Panc1 (cell line): Measurements from ENCODE around the gene LRRC56. TPM values are rescaled to one million over a fixed set of nuclear protein-coding genes. Genes with fewer than 3 reads are reported as not detected.

Experiments used
- ATAC-seq: fragments of 200-7000 bp; cut with Tn5 transposase; 2 replicates; pipeline ENCODE4 v1.9.1; 2020; ENCODE audit warnings: mild to moderate bottlenecking, moderate library complexity
- BruUV-seq: library from RNA; stranded (reverse); fragments of 400-500 nt; replicated peaks from 2 replicates; lab custom pipeline; 2021; lab: Mats Ljungman, UMichigan
- CTCF ChIA-PET: fragments of 300-600 bp; sonication (Branson Sonifier 250); formaldehyde crosslinking; loops from one replicate; lab custom pipeline; 2022; ENCODE audit warnings: antibody characterized with exemption; lab: Charles Lee
- POLR2A ChIA-PET: fragments of 300-600 bp; sonication (Branson Sonifier 250); formaldehyde crosslinking; loops from one replicate; lab custom pipeline; 2022; ENCODE audit warnings: antibody characterized with exemption; lab: Charles Lee
- DNase-seq: peaks from one replicate; pipeline ENCODE4 v3.0.0-alpha.2; 2010; ENCODE audit warnings: low read depth, low spot score
- H3K27ac ChIP-seq: 2 replicates; pipeline ENCODE4 v1.5.1; 2011; ENCODE audit warnings: mild to moderate bottlenecking, low read length, inconsistent platforms
- H3K27me3 ChIP-seq: fragments of 200-500 bp; sonication (Bioruptor generic); 2 replicates; pipeline ENCODE4 v1.6.0; 2014; ENCODE audit warnings: low read length, inconsistent platforms; ENCODE audit not compliant: control insufficient read depth, insufficient read depth
- H3K36me3 ChIP-seq: fragments of 200-500 bp; sonication (Bioruptor generic); 2 replicates; pipeline ENCODE4 v1.5.1; 2014; ENCODE audit warnings: inconsistent platforms, mild to moderate bottlenecking, low read length, moderate library complexity; ENCODE audit not compliant: control insufficient read depth, insufficient read depth
- H3K4me1 ChIP-seq: 2 replicates; pipeline ENCODE4 v1.5.1; 2011; ENCODE audit warnings: inconsistent platforms, mild to moderate bottlenecking, low read length, moderate library complexity; ENCODE audit not compliant: control insufficient read depth, insufficient read depth
- H3K4me3 ChIP-seq, 2 experiments: 2 replicates each; pipeline ENCODE4 v1.5.1; 2011 to 2012; ENCODE audit warnings: low read depth in 2 of 2, low read length in 2 of 2, mild to moderate bottlenecking in 2 of 2, inconsistent platforms in 1 of 2, moderate library complexity in 1 of 2
- H3K9me3 ChIP-seq: fragments of 200-500 bp; sonication (Bioruptor generic); 2 replicates; pipeline ENCODE4 v1.5.1; 2014; ENCODE audit warnings: low read depth, mild to moderate bottlenecking, inconsistent platforms, low read length, moderate library complexity; ENCODE audit not compliant: control insufficient read depth, insufficient read depth
- POLR2AphosphoS5 ChIP-seq: IDR thresholded peaks from 2 replicates; pipeline ENCODE4 v1.6.1; 2012; ENCODE audit warnings: mild to moderate bottlenecking, low read depth, low read length, moderate library complexity
- SIN3A ChIP-seq: IDR thresholded peaks from 2 replicates; pipeline ENCODE4 v1.6.1; 2012; ENCODE audit warnings: low read depth, mild to moderate bottlenecking, low read length, moderate library complexity, borderline replicate concordance; ENCODE audit not compliant: insufficient read depth
- TCF7L2 ChIP-seq: IDR thresholded peaks from 2 replicates; pipeline ENCODE4 v1.6.1; 2011; ENCODE audit warnings: mild to moderate bottlenecking, low read depth, low read length, inconsistent platforms
- in situ Hi-C: cut with HindIII; loops from 2 replicates; pipeline ENCODE4 v1.10.0; 2016; ENCODE audit warnings: low sequenced_read_pairs, low pct_unique_long_range_greater_than_20kb
- intact Hi-C: fragments of 100-400 bp; cut with micrococcal nuclease; formaldehyde crosslinking; loops from one replicate; pipeline ENCODE4 v1.10.0; 2022; ENCODE audit not compliant: unreplicated experiment
- total RNA-seq: library from RNA; stranded (reverse); gene quantifications from one replicate; pipeline ENCODE4 v1.2.1, GENCODE V29; 2021; ENCODE audit not compliant: unreplicated experiment
- TF ChIP-seq, protein P1 (sequence below), 2 experiments: IDR thresholded peaks; 2 replicates each; pipeline ENCODE4 v1.6.1; 2011 to 2012; ENCODE audit warnings: low read depth in 2 of 2, control low read depth in 1 of 2, low read length in 1 of 2, mild to moderate bottlenecking in 1 of 2, moderate library complexity in 1 of 2; ENCODE audit not compliant: insufficient read depth in 1 of 2
- TF ChIP-seq, protein P2 (sequence below): fragments of 450-650 bp; IDR thresholded peaks from 2 replicates; pipeline ENCODE4 v1.5.1; 2017; ENCODE audit warnings: mild to moderate bottlenecking

LRRC56 gene
- total RNA-seq, 1 experiment from 2014 or later: 9.8 TPM

DNA sequence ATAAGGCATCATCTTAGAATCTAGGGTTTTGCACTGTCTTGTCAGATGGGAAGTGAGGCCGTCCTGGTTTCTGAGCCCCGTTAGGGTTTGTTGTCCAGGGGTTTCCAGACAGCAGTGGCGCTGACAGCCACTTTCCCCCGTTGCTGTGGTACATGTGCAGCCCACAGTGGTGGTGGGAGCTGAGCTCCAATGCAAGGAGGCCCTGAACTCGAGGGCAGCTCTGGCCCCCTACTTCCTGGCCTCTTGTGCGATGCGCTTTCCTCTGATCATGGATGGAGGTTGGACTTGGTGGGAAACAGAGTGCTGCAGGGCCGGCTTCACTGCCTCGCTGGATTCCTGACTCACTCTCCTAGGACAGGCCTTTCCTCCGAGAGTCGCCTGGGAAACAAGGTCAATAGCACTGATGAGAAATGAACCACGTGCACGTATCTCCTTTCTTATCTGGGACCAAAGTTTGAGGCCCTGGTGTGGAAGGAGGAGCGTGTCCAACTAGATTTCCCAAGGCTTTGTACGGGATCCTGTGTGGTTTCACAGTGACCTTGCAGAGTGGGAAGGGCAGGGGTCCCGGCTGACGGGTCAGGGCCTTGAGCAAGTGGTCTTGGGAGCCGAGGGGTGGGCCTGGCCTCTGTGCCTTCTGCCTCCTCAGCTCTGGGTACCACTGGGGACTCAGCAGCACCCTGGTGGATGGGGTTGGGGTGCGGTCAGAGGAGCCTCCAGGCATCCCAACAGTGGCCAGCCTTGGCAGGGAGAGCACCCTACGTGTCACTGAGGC is 42.7 kb downstream of the LRRC56 start:
- H3K9me3 ChIP-seq: no peaks in the 10 kb centered on the region
- no peaks in the 10 kb centered on the region for H3K27me3 ChIP-seq
- POLR2A ChIA-PET: interaction anchor here (0.6 kb wide), 1 partner anchor 11 kb away, joined by 11 read pairs; no protein-coding TSS in a partner anchor
- H3K4me3 ChIP-seq: no peak overlapping the region
- DNase-seq (no peak), ATAC-seq (no peak)
- H3K27ac ChIP-seq: no peak overlapping the region
- CTCF ChIA-PET: no interaction called here
- TSS peak; percentile 4 for BruUV-seq
- peaks cover 23% of the 10 kb centered on the region for H3K4me1 ChIP-seq
- intact Hi-C loops (no loop called here), in situ Hi-C loops (no loop called here)
- peaks cover 8% of the 10 kb centered on the region; the same call in 1 of the 2 replicates for H3K36me3 ChIP-seq
- TF ChIP-seq, protein P1, sequence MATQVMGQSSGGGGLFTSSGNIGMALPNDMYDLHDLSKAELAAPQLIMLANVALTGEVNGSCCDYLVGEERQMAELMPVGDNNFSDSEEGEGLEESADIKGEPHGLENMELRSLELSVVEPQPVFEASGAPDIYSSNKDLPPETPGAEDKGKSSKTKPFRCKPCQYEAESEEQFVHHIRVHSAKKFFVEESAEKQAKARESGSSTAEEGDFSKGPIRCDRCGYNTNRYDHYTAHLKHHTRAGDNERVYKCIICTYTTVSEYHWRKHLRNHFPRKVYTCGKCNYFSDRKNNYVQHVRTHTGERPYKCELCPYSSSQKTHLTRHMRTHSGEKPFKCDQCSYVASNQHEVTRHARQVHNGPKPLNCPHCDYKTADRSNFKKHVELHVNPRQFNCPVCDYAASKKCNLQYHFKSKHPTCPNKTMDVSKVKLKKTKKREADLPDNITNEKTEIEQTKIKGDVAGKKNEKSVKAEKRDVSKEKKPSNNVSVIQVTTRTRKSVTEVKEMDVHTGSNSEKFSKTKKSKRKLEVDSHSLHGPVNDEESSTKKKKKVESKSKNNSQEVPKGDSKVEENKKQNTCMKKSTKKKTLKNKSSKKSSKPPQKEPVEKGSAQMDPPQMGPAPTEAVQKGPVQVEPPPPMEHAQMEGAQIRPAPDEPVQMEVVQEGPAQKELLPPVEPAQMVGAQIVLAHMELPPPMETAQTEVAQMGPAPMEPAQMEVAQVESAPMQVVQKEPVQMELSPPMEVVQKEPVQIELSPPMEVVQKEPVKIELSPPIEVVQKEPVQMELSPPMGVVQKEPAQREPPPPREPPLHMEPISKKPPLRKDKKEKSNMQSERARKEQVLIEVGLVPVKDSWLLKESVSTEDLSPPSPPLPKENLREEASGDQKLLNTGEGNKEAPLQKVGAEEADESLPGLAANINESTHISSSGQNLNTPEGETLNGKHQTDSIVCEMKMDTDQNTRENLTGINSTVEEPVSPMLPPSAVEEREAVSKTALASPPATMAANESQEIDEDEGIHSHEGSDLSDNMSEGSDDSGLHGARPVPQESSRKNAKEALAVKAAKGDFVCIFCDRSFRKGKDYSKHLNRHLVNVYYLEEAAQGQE (IDR thresholded peaks at IDR 0.05; ENCODE audit: insufficient read depth in 1 of 2, low read depth in 2 of 2, low read length in 1 of 2): no peak
- TF ChIP-seq TCF7L2: no peak
- TF ChIP-seq, protein P2, sequence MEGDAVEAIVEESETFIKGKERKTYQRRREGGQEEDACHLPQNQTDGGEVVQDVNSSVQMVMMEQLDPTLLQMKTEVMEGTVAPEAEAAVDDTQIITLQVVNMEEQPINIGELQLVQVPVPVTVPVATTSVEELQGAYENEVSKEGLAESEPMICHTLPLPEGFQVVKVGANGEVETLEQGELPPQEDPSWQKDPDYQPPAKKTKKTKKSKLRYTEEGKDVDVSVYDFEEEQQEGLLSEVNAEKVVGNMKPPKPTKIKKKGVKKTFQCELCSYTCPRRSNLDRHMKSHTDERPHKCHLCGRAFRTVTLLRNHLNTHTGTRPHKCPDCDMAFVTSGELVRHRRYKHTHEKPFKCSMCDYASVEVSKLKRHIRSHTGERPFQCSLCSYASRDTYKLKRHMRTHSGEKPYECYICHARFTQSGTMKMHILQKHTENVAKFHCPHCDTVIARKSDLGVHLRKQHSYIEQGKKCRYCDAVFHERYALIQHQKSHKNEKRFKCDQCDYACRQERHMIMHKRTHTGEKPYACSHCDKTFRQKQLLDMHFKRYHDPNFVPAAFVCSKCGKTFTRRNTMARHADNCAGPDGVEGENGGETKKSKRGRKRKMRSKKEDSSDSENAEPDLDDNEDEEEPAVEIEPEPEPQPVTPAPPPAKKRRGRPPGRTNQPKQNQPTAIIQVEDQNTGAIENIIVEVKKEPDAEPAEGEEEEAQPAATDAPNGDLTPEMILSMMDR: no peak
- TF ChIP-seq SIN3A: no peak
- no peak for TF ChIP-seq POLR2AphosphoS5

DNA sequence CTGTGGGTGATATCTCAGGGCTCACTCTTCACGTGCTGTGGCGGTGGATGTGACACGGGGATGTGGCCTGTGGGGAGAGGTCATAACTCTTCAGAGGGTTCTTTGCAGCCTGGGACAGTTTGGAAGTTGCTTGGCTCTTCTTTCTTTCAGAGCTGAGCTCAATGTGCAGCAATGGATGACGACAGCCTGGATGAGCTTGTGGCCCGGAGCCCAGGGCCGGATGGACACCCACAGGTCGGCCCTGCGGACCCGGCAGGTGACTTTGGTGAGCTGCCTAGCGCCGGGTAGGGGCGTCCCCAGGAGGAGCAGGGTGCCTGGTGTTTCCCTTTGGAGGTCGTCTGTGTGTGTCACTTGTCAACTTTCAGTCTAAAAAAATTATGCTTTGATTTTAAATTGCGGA is 44.0 kb downstream of the LRRC56 start:
- Histone ChIP-seq H3K36me3 (peaks cover 8% of the 10 kb centered on the region; the same call in 1 of the 2 replicates), H3K4me1 (peaks cover 22% of the 10 kb centered on the region), H3K27me3 (no peaks in the 10 kb centered on the region), H3K27ac (no peak overlapping the region), H3K9me3 (no peaks in the 10 kb centered on the region), H3K4me3 (no peak overlapping the region)
- BruUV-seq: no TSS peak
- no peak for TF ChIP-seq POLR2AphosphoS5
- no peak for TF ChIP-seq TCF7L2
- no peak for TF ChIP-seq SIN3A
- TF ChIP-seq, protein P1 (IDR thresholded peaks at IDR 0.05; ENCODE audit: insufficient read depth in 1 of 2, low read depth in 2 of 2, low read length in 1 of 2): no peak
- TF ChIP-seq, protein P2: no peak
- intact Hi-C loops: no loop called here
- CTCF ChIA-PET: no interaction called here
- DNase-seq (no peak), ATAC-seq (no peak)
- POLR2A ChIA-PET: interaction anchor here (0.7 kb wide), 1 partner anchor 613 kb away, joined by 5 read pairs; no protein-coding TSS in a partner anchor
- in situ Hi-C loops: no loop called here
